GM18511 (cell line): ENCODE data around the gene THBS4.
A peak's percentile ranks its signal among the peaks of the same experiment; 100 is the strongest.

Experiments
- ATAC-seq: cut with Tn5 transposase; IDR thresholded peaks from one replicate; pipeline ENCODE4 v1.9.1; 2021; ENCODE audit warnings: mild to moderate bottlenecking, moderate library complexity; ENCODE audit not compliant: unreplicated experiment

Gene THBS4

GRCh38 chr5:80043187-80043586 is 8.0 kb downstream of the THBS4 start:
- no peak for ATAC-seq

- no peak for ATAC-seq
These were observed 13.1 kb downstream of the THBS4 start for GRCh38 chr5:80048084-80048780.

DNA sequence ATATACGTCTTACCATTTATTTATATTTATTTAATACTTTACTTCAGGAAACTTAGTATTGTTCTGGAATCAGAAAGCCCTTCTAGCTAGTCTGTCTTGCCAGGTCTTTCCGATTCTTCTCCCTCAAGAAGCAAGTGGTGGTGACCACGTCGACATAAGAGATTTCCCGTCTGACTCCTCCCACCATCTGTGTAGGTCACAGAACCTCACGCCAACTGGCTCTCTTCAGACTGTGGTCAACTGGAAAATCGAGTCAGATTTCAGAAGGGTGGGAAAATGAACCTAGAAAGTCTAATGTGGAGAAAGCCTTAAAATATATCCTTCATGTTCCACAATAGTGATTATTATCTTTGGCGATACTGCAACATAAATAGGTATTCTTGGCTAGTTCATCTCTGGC is 17.3 kb downstream of the THBS4 start:
- no peak for ATAC-seq

DNA sequence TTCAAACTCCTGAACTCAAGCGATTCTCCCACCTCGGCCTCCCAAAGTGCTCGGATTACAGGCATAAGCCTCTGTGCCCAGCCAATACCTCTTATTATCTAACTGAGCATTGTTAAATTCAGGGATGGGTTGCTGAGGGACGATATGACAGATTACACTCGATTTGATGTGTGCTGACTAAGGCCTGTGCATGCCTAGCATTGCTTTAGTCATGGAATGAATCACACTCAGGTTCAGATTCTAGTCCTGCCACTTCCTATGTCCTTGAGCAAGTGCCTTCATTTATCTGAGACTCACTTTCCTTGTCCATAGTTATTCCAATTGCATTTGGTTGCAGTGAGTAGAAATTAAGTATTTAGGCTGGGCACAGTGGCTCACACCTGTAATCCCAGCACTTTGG is 19.5 kb downstream of the THBS4 start:
- no peak for ATAC-seq

DNA sequence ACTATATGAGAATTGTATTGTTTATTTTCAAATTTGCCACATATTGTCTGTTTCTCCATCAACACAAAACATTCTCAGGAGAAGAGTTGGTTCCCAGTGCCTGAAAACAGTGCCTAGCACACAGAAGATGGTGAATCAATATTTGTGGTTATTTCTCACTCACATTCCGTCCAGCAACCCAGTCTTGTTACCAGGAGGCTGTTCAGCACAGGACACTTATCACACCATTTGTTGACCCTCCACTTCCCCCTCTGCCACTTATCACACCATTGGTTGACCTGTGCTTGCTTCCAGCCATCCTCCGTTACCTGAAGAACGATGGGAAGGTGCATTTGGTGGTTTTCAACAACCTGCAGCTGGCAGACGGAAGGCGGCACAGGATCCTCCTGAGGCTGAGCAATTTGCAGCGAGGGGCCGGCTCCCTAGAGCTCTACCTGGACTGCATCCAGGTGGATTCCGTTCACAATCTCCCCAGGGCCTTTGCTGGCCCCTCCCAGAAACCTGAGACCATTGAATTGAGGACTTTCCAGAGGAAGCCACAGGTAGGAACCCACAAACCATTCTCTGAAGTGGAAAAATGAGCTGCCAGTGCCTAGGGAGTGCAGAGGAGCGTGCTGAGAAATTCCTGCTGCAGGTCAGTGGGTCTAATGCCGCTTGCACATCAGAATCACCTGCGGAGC is 20.5 kb downstream of the THBS4 start:
- ATAC-seq: no peak

DNA sequence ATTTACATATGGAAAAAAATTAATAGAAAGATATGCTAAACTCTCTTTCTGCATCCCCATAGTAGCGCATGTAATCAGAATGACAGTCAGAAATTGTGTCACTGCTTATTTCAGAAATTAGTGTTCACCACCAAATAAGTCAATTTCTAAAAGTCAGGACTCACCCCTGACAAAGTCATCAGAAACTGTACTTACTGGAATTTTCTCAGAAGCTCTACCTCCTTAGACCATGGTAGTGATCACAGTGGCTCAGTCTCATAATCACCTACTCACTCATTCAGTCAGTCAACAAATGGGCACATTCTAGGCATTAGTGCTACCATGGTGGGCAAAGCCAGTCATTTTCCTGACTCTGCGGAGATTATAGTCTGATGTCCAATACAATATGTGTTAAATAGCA is 22.0 kb downstream of the THBS4 start:
- ATAC-seq: no peak

DNA sequence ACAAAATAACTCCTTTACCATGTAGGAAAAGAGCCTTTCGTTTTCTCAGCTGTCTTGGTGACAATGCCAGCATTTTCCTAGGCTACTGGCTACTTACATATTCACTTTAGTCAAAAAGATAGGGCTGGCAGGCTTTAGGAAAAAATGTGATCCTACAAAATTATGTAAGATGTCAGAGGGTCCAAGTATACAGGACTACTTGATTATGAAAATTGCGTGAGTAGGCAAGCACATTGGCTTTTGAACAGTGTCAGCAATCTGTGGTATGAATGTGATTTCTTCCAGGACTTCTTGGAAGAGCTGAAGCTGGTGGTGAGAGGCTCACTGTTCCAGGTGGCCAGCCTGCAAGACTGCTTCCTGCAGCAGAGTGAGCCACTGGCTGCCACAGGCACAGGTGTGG is 22.8 kb downstream of the THBS4 start:
- no peak for ATAC-seq

- ATAC-seq: no peak
These were observed 24.3 kb downstream of the THBS4 start for GRCh38 chr5:80059354-80059980.

DNA sequence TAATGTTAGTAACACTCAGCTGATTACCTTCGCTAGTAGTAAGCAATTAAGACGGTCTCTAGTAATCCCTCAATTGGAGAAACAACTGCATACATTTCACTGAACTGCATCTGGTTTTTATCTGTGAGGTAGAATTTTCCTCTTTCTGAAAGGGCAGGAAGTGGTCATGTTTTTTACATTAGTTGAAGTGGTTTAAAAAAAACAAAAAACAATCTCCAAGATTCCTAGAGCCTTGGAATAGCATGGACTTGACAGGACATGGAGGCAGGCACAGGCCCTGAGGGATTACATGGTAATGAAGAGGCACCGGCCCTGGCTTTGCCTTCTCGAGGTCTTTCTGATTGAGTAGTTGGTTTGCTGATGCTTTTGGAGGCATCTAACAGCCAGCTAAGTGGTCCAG is 25.8 kb downstream of the THBS4 start:
- ATAC-seq: no peak

GRCh38 chr5:80061547-80061946 is 26.4 kb downstream of the THBS4 start:
- ATAC-seq: no peak

GRCh38 chr5:80064124-80064523 is 29.0 kb downstream of the THBS4 start:
- no peak for ATAC-seq

DNA sequence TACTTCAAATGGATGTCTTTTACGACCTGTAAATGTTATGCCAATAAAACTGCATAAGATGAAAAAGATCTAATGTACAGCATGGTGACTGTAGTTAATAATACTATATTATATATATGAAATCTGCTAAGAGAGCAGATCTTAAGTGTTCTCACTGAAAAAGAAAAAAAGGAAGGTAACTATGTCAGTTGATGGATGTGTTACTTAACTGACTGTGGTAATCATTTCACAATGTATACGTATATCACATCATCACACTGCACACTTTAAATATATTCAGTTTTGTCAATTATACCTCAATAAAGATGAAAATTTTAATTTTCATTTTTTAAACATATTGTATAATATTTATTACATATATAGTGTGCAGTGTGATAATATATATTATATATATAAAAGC is 31.9 kb downstream of the THBS4 start:
- no peak for ATAC-seq

DNA sequence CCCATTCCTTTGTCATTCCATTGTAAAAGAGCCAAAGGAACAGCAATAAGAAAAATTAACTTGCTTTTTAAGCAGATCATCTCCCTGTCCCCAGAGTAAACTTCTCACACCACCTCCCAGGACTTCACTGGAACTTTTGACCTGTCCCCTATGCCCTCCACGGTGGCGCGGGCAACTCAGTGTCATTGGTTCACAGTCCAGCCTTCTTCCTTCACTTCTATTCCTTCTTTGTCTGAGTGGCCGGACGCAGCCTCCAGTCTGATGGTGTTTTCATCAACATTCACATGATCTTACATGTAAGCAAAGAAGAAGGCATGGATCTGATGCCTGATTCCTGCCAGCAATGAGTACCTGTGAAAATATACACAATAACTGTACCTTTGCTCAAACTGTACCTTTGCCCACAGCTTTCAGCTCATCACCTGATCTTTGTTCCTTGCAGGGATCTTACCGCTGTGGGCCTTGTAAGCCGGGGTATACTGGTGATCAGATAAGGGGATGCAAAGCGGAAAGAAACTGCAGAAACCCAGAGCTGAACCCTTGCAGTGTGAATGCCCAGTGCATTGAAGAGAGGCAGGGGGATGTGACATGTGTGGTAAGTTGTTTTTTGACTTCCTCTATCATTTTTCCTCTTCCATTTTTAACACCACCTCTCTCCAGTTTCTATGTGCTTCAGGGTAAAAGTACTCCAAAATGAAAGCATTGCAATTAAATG is 32.5 kb downstream of the THBS4 start:
- ATAC-seq: no peak

- no peak for ATAC-seq
These were observed 33.1 kb downstream of the THBS4 start for GRCh38 chr5:80068246-80068636.

DNA sequence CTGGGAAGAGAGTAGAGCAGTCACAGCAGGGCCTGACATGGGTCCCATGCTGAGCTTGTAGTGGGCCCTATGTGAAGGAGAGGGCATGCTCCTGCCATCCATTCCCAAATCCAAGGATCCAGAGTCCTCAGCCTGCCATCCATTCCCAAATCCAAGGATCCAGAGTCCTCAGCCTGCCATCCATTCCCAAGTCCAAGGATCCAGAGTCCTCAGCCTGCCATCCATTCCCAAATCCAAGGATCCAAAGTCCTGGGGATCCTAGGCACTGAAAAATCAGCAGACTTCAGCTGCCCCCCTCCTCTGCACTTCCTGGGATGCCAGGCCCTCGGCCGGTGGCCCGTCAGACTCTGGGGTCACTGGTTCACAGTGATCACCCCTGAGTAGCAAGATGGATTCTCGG is 33.6 kb downstream of the THBS4 start:
- no peak for ATAC-seq

GRCh38 chr5:80069251-80069800 is 34.2 kb downstream of the THBS4 start:
- ATAC-seq: no peak

DNA sequence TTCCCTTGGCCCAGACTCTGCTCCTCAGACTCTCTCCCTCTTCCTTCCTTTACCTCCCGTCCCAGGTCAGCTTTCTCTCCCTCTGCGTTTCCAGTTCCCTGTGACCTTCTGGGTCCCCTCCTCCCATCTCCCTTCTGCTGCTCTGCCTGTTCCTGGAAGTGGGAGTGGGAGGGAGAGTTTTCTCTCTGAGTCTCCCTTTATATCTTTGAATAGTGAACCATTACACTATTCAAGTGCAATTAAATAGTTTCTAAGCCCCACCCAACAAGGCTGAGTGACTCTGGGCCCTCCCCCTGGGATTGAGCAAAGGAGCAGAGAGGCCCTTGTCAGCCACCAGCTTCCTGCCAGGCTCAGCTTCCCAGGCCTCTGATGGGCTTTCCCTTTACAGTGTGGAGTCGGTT is 34.8 kb downstream of the THBS4 start:
- ATAC-seq: peak; percentile 20

DNA sequence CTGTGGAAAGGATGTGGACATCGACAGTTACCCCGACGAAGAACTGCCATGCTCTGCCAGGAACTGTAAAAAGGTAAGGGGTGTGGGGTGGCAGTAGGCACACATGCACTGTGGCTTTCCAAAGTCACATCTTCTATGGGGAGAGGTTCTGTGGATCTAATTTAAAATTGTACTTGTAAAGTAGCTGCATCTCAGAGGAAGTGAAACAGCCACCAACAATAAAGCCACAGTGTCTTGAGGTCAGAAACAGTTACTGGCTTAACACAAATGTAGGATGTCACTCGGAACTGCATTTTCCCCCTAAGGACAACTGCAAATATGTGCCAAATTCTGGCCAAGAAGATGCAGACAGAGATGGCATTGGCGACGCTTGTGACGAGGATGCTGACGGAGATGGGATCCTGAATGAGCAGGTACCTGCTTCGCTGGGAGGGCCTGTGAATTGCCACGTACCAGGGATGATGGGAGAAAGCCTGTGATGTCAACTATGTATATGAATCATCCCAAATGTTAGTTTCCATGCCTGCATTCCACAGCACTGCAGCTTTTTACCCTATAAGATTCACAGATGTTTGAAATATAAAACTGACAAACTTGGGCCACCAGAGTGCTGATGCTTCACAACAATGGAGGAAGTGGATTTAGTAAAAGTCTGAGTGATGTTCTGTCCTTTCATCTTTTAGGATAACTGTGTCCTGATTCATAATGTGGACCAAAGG is 35.3 kb downstream of the THBS4 start:
- ATAC-seq: peak; percentile 82

DNA sequence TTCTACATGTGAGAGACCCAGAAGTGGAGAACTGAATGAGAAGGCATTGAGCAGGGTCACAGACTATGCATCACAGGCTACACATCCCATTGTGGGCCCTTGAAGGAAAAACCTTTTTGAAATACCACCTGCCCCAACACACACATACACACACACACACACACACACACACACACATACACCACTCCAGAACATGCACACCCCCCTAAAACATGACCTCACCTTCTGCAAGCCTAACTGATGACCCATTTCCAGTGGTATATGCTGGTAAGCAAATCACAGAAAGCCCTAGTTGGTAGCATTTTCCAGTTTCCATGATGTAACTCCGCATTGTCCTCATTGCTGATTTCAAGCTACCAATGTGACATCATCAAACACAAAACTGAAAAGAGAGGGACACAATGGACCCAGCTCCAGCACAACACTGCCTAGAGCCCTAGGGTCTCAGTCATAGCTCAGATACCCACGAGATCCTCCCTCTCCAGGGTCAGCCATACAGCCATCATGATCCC is 36.4 kb downstream of the THBS4 start:
- ATAC-seq: no peak
